T-helper 2 cell treated with Interferon-gamma antibody and Interleukin-4, amounts not matched to agents 5 μg/mL and 100 μg/mL, for 36 hours (primary cell): ENCODE results near the gene TLE1.
"Not testable (repeated sequence)": the region's sequence is repeated elsewhere in the genome, so short reads cannot be mapped to it uniquely, and the experiment has no call there.

Source experiments
- DNase-seq: peaks from one replicate; pipeline ENCODE4 v3.0.0; 2021; ENCODE audit warnings: low spot score
- H3K27ac Mint-ChIP-seq: one replicate; pipeline ENCODE4 v1.8.0; 2021; ENCODE audit warnings: mild to moderate bottlenecking, mixed read lengths
- H3K27me3 Mint-ChIP-seq: one replicate; pipeline ENCODE4 v1.8.0; 2021; ENCODE audit warnings: low read depth, mixed read lengths
- H3K36me3 Mint-ChIP-seq: one replicate; pipeline ENCODE4 v1.8.0; 2021; ENCODE audit warnings: low read depth, mixed read lengths
- H3K4me1 Mint-ChIP-seq: one replicate; pipeline ENCODE4 v1.8.0; 2021; ENCODE audit warnings: low read depth, mixed read lengths
- H3K4me3 Mint-ChIP-seq: one replicate; pipeline ENCODE4 v1.8.0; 2022; ENCODE audit warnings: mild to moderate bottlenecking, moderate library complexity, mixed read lengths
- H3K9me3 Mint-ChIP-seq: one replicate; pipeline ENCODE4 v1.8.0; 2021; ENCODE audit warnings: mixed read lengths

TLE1 gene

GRCh38 chr9:81600631-81601030 lies 88.7 kb downstream of the TLE1 start:
- no peak overlapping the region for H3K4me3 Mint-ChIP-seq
- no peaks in the 10 kb centered on the region for H3K27me3 Mint-ChIP-seq
- no peak overlapping the region for H3K27ac Mint-ChIP-seq
- H3K9me3 Mint-ChIP-seq, result no peaks in the 10 kb centered on the region
- no peaks in the 10 kb centered on the region for H3K36me3 Mint-ChIP-seq
- no peaks in the 10 kb centered on the region for H3K4me1 Mint-ChIP-seq
- no peak for DNase-seq

GRCh38 chr9:81599837-81600236 lies 89.5 kb downstream of the TLE1 start:
- Mint-ChIP-seq H3K36me3 (no peaks in the 10 kb centered on the region), H3K27ac (no peak overlapping the region), H3K4me3 (no peak overlapping the region), H3K4me1 (no peaks in the 10 kb centered on the region), H3K27me3 (no peaks in the 10 kb centered on the region), H3K9me3 (no peaks in the 10 kb centered on the region)
- no peak for DNase-seq

GRCh38 chr9:81598811-81599210 lies 90.5 kb downstream of the TLE1 start:
- no peaks in the 10 kb centered on the region for H3K4me1 Mint-ChIP-seq
- no peak for DNase-seq
- H3K27ac Mint-ChIP-seq, result no peak overlapping the region
- H3K9me3 Mint-ChIP-seq, result no peaks in the 10 kb centered on the region
- no peaks in the 10 kb centered on the region for H3K36me3 Mint-ChIP-seq
- H3K4me3 Mint-ChIP-seq, result no peak overlapping the region
- H3K27me3 Mint-ChIP-seq, result no peaks in the 10 kb centered on the region

DNA sequence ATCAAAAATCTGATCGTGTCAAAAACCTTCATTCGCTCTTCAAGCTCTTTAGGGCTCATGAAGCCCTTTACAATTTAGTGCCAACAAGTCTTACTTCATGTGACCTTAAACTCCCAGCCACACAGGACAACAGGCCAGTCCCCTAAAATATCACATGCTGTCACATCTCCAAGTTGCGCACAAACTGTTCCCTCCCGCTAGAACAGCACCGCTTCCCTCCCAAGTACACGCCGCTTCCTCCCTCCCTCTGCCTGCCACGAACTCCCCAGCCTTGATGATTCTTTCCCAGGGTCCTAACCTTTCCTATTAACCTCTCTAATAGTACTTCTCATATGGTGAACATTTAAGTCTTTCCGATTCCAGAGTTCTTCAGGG lies 91.2 kb downstream of the TLE1 start:
- H3K4me1 Mint-ChIP-seq, result no peaks in the 10 kb centered on the region
- no peak overlapping the region for H3K4me3 Mint-ChIP-seq
- no peak overlapping the region for H3K27ac Mint-ChIP-seq
- H3K9me3 Mint-ChIP-seq, result no peaks in the 10 kb centered on the region
- no peaks in the 10 kb centered on the region for H3K27me3 Mint-ChIP-seq
- DNase-seq, result no peak
- no peaks in the 10 kb centered on the region for H3K36me3 Mint-ChIP-seq

DNA sequence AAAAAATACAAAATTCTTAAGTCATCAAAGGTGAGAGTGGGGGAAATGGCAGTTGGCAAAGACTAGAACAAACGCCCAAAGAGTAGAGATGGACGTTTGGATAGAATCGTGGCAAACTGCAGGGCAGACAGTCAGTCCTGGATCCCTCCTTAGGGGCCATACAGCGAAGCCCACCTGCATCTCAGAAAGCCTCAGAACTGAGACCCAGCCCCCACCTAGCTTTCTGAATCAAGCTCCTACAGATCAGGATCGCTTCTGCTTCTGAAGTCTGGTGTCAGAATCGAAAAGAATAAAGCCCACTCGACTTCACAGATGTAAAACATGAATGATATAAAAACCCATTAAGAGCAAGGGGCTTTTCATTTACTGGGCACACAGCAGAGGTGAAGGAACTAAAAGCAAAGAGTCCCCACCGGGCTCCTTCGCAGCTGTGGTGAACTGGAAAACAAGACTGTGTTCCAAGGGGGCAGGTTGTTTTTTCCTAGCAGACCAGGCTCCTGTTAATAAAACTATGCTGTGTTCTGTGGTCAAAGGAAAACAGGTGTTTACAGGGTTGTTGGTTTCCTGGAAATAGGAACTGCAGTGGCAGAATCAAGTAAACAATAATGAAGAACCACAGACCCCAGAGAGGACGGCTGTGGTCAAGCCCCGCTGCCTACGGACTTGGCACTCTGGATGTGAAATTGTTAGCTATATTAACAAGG lies 91.8 kb downstream of the TLE1 start:
- no peak overlapping the region for H3K4me3 Mint-ChIP-seq
- H3K27ac Mint-ChIP-seq, result no peak overlapping the region
- DNase-seq, result no peak
- no peaks in the 10 kb centered on the region for H3K4me1 Mint-ChIP-seq
- no peaks in the 10 kb centered on the region for H3K9me3 Mint-ChIP-seq
- no peaks in the 10 kb centered on the region for H3K27me3 Mint-ChIP-seq
- H3K36me3 Mint-ChIP-seq, result no peaks in the 10 kb centered on the region

DNA sequence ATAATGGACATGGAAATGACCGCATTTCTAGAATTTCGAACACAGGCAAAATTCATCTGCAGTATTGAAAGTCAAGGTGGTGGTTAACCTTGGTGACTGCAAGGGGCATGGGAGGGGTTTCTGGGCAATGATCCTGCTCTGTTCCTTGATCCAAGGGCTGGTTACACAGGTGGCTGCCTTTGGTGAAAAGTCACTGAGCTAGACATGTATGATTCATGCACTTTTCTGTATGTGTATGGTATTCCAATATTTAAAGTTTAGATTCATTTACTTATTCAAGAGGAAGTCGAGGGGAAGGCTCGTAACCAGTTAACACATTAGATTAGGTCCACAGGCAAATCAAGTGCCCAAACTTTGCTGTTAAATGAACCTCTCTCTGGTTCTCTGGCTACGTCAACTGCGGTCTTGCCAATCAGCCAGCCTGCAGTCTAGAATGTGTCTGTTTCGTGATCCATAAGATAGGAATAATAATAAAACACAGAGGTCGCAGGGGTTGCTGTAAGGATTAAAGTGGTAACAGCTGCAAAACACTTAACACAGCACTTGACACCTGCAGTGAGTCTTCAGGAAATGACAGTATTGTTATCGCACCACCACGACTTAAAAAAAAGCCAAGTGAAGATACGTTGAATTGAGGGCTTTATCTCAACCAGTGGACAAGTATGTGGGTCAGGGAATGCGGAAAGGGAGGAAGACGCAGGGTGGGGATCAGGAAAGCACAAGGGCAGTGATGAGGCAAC lies 92.5 kb downstream of the TLE1 start:
- DNase-seq, result no peak
- Mint-ChIP-seq H3K36me3 (no peaks in the 10 kb centered on the region), H3K4me3 (no peak overlapping the region), H3K4me1 (no peaks in the 10 kb centered on the region), H3K9me3 (no peaks in the 10 kb centered on the region), H3K27me3 (no peaks in the 10 kb centered on the region), H3K27ac (no peak overlapping the region)

DNA sequence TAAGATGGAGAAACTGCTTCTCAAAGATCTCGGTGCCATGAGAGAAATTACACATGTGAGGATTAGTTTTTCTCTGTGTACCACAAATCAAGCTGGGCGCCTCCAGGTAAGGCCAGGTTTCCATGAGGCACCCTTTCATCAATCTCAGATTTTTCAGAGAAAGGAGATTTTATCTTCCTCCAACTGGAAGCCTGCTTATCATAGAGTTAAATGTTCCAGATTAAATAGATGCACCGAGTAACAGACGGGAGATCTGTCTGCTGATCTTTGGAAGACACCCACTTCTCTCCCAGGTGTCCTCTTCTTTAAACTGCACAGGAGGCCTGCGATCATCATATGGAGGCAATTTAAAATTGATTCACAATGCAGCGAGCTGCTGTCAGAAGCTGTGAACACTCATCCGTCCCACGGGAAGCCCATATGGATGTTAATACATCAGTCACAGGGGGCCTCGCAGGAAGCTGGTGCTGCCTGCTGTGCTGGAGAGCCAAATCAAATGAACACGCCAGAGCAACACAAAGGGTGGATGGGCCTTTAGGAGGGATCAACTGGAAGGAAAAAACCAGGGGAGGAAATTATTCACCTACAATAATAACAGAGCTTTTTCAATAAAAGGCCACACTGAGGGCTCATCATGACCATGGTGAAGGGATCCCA lies 93.3 kb downstream of the TLE1 start:
- Mint-ChIP-seq H3K4me3 (no peak overlapping the region), H3K4me1 (no peaks in the 10 kb centered on the region)
- DNase-seq, result no peak

GRCh38 chr9:81595293-81595692 lies 94.1 kb downstream of the TLE1 start:
- not testable (repeated sequence) for H3K4me1 Mint-ChIP-seq, H3K27ac Mint-ChIP-seq, DNase-seq, H3K9me3 Mint-ChIP-seq, H3K4me3 Mint-ChIP-seq, H3K27me3 Mint-ChIP-seq, H3K36me3 Mint-ChIP-seq

More for the DNA sequence above, 93.3 kb downstream of the TLE1 start:
- no peaks in the 10 kb centered on the region for H3K27me3 Mint-ChIP-seq
- no peak overlapping the region for H3K27ac Mint-ChIP-seq
- H3K36me3 Mint-ChIP-seq, result no peaks in the 10 kb centered on the region
- H3K9me3 Mint-ChIP-seq, result no peaks in the 10 kb centered on the region

DNA sequence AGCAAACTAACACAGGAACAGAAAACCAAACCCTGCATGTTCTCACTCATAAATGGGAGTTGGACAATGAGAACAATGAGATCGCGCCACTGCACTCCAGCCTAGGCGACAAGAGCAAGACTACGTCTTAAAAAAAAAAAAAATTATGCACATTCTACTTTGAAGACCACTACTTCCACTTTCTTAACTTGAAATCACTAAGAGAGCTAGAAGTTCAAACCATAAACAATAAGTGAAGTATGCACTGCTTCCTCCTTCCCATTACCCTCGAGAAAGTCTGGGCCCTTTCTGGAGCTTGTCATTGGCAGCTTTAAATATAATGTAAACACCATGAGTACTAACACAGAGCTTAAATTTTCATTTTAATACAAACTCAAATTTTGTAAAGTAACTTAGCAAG lies 94.9 kb downstream of the TLE1 start:
- H3K4me1 Mint-ChIP-seq, result no peaks in the 10 kb centered on the region
- H3K4me3 Mint-ChIP-seq, result no peak overlapping the region
- H3K9me3 Mint-ChIP-seq, result no peaks in the 10 kb centered on the region
- H3K27ac Mint-ChIP-seq, result no peak overlapping the region
- no peaks in the 10 kb centered on the region for H3K36me3 Mint-ChIP-seq
- no peaks in the 10 kb centered on the region for H3K27me3 Mint-ChIP-seq
- DNase-seq, result no peak

- no peak overlapping the region for H3K27ac Mint-ChIP-seq
- no peaks in the 10 kb centered on the region for H3K9me3 Mint-ChIP-seq
- no peaks in the 10 kb centered on the region for H3K36me3 Mint-ChIP-seq
- H3K27me3 Mint-ChIP-seq, result no peaks in the 10 kb centered on the region
- H3K4me3 Mint-ChIP-seq, result no peak overlapping the region
- DNase-seq, result no peak
- H3K4me1 Mint-ChIP-seq, result no peaks in the 10 kb centered on the region
Measured at GRCh38 chr9:81592887-81593266, 96.5 kb downstream of the TLE1 start.

- Mint-ChIP-seq H3K9me3 (no peaks in the 10 kb centered on the region), H3K27me3 (no peaks in the 10 kb centered on the region), H3K4me1 (no peaks in the 10 kb centered on the region), H3K36me3 (no peaks in the 10 kb centered on the region), H3K4me3 (no peak overlapping the region), H3K27ac (no peak overlapping the region)
- no peak for DNase-seq
Measured at GRCh38 chr9:81591791-81592190, 97.6 kb downstream of the TLE1 start.

DNA sequence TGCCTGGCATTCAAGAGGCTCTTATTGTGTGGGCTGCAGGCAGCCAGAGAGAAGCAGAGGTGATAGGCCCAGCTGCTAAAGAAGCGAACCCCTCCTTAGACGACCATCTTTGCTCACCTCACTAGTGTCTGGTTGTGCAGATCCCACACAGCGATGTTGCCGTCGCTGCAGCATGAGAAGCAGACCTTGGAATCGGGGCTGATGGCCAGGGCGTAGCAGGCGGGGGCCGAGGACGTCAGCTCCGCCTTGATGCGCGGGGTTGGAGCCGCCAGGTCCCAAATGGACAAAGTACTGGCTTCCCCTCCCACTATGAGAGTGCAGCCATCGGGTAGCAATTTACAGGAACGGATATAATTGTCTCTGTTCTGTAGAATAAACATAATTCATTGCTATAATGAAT lies 98.7 kb downstream of the TLE1 start:
- no peaks in the 10 kb centered on the region for H3K27me3 Mint-ChIP-seq
- no peaks in the 10 kb centered on the region for H3K9me3 Mint-ChIP-seq
- no peaks in the 10 kb centered on the region for H3K36me3 Mint-ChIP-seq
- no peak overlapping the region for H3K4me3 Mint-ChIP-seq
- H3K27ac Mint-ChIP-seq, result no peak overlapping the region
- no peaks in the 10 kb centered on the region for H3K4me1 Mint-ChIP-seq
- DNase-seq, result no peak

- no peak overlapping the region for H3K4me3 Mint-ChIP-seq
- no peaks in the 10 kb centered on the region for H3K4me1 Mint-ChIP-seq
- no peaks in the 10 kb centered on the region for H3K36me3 Mint-ChIP-seq
- DNase-seq, result no peak
- no peaks in the 10 kb centered on the region for H3K9me3 Mint-ChIP-seq
- no peaks in the 10 kb centered on the region for H3K27me3 Mint-ChIP-seq
- no peak overlapping the region for H3K27ac Mint-ChIP-seq
Measured at GRCh38 chr9:81589819-81590218, 99.5 kb downstream of the TLE1 start.

DNA sequence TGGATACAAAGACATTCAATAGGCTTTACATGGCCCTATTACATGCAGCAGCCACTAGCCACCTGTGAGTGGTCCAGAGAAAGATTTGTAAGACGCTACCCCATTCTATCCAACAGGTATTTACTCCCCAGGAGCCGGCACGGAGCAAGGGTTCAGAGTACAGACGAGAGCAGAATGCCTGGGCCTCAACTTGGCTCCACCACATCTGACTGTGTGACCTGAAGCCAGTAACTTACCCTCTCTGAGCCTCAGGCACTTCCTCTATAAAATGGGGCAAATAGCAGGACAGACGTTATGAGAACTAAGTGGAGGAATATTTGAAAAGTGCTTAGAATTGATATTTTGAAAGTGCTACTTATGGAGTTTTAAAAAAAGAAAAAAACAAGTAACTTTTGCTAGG lies 100.0 kb downstream of the TLE1 start:
- Mint-ChIP-seq H3K4me1 (no peaks in the 10 kb centered on the region), H3K4me3 (no peak overlapping the region), H3K27ac (no peak overlapping the region), H3K27me3 (no peaks in the 10 kb centered on the region), H3K9me3 (no peaks in the 10 kb centered on the region), H3K36me3 (no peaks in the 10 kb centered on the region)
- no peak for DNase-seq
